ENCODE measurements around the gene SNAI3.

DNA sequence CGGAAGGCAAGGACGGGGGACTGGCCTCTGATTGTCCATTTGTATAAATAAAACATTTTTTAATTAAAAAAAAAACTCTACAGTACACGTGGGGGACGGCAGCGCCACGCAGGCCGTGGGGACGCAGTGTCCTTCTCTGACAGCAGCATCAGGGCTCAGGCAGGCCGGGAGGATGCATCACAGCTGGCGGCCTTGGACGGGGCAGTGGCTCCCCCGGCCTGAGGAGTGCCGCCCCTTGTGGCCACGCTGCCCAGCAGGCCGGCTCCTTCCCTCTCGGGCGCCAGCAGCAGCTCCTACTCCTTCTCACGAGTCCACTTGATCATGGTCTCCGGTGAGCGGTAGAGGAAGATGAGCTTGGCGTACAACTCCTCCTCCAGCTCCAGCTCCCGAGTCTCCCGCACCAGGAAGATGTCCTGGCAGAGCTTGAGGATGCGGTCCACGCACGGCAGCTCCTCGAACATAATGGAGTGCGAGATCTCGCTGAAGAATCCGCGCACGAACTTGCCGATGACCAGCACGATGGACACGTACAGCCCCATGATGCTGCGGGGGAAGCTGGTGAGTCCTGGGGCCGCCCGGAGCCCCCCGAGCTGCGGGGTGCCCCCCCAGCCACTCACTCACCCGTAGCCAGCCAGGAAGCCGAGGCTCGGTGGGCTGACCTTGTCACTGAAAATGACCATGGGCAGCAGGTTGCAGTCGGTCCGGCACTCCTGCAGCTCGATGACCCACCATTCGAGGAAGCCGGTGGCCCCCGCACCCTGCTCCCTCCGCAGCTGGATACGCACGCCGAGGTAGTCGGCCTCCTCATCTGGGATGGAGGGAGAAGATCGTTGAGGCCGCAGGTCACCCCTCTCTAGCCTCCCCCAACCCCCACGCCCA is 29.2 kb upstream of the SNAI3 start:
- TF ChIP-seq CTCF (IDR thresholded peaks at IDR 0.05 in 2 of 3, conservative IDR thresholded peaks at IDR 0.05 in 1 of 3; ENCODE audit: borderline replicate concordance in 1 of 3, insufficient read depth in 1 of 3, low read depth in 2 of 3, low read length in 2 of 3) (no peak), POLR2A (IDR thresholded peaks at IDR 0.05; ENCODE audit: borderline replicate concordance, extremely low read depth, insufficient read depth, insufficient read length) (no peak), ATF3 (IDR thresholded peaks at IDR 0.05) (no peak), MAX (IDR thresholded peaks at IDR 0.05) (no peak), TCF7L2 (IDR thresholded peaks at IDR 0.05; ENCODE audit: borderline replicate concordance, extremely low read depth, insufficient read depth, insufficient read length) (no peak), EZH2phosphoT487 (IDR thresholded peaks at IDR 0.05; ENCODE audit: borderline replicate concordance) (no peak), CEBPB (IDR thresholded peaks at IDR 0.05; ENCODE audit: low read depth) (no peak), ZNF274 (IDR thresholded peaks at IDR 0.05; ENCODE audit: low read depth, low read length) (no peak), SP1 (IDR thresholded peaks at IDR 0.05; ENCODE audit: low read depth) (no peak), POLR2AphosphoS5 (IDR thresholded peaks at IDR 0.05; ENCODE audit: low read depth, low read length) (no peak), EZH2 (IDR thresholded peaks at IDR 0.05) (no peak), SIN3A (IDR thresholded peaks at IDR 0.05; ENCODE audit: low read depth) (no peak), JUND (IDR thresholded peaks at IDR 0.05) (no peak)
